A549 (cell line): ENCODE measurements around the gene NEDD4L.

ENCODE experiments used
- CBX2 ChIP-seq: fragments of 200-600 bp; sonication (generic); IDR thresholded peaks from 2 replicates; pipeline ENCODE4 v1.6.1; 2016; ENCODE audit warnings: low read depth, mild to moderate bottlenecking, borderline replicate concordance
- FOXS1 ChIP-seq: fragments of 250-450 bp; sonication (Bioruptor Pico); IDR thresholded peaks from 2 replicates; pipeline ENCODE4 v1.5.0; 2020; ENCODE audit warnings: mild to moderate bottlenecking, moderate library complexity
- SREBF2 ChIP-seq: fragments of 450-650 bp; IDR thresholded peaks from 2 replicates; pipeline ENCODE4 v1.6.1; 2014; ENCODE audit warnings: mild to moderate bottlenecking, moderate library complexity
- TF ChIP-seq, protein P1 (sequence below): fragments of >200 bp; sonication (Bioruptor Twin); formaldehyde crosslinking; IDR thresholded peaks from 3 replicates; pipeline ENCODE4 v1.5.1; 2016

- TF ChIP-seq, protein P1, sequence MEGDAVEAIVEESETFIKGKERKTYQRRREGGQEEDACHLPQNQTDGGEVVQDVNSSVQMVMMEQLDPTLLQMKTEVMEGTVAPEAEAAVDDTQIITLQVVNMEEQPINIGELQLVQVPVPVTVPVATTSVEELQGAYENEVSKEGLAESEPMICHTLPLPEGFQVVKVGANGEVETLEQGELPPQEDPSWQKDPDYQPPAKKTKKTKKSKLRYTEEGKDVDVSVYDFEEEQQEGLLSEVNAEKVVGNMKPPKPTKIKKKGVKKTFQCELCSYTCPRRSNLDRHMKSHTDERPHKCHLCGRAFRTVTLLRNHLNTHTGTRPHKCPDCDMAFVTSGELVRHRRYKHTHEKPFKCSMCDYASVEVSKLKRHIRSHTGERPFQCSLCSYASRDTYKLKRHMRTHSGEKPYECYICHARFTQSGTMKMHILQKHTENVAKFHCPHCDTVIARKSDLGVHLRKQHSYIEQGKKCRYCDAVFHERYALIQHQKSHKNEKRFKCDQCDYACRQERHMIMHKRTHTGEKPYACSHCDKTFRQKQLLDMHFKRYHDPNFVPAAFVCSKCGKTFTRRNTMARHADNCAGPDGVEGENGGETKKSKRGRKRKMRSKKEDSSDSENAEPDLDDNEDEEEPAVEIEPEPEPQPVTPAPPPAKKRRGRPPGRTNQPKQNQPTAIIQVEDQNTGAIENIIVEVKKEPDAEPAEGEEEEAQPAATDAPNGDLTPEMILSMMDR: no peak
- no peak for TF ChIP-seq SREBF2
- TF ChIP-seq CBX2: no peak
- TF ChIP-seq FOXS1: no peak
These were observed 294.1 kb downstream of the NEDD4L start for GRCh38 chr18:58338141-58338540.
